ENCODE measurements around the gene ARMC5. TPM values are rescaled to one million over a fixed set of nuclear protein-coding genes. Genes with fewer than 3 reads are reported as not detected.

ARMC5 gene
- total RNA-seq, 4 donors from 2014 or later = 2.5 to 7.7 (median 4.4) TPM

GRCh38 chr16:31427441-31428278, 31.6 kb upstream of the ARMC5 start:
- no peak for TF ChIP-seq CTCF (IDR thresholded peaks at IDR 0.05; ENCODE audit: low read depth)

GRCh38 chr16:31428279-31428597, 31.1 kb upstream of the ARMC5 start, which contains the start of gene COX6A2:
Gene COX6A2, minus strand, starts transcription at chr16:31428360. Its CDS starts 35 bp downstream, at chr16:31428325.
- no peak for TF ChIP-seq CTCF (IDR thresholded peaks at IDR 0.05; ENCODE audit: low read depth)

- no peak for TF ChIP-seq CTCF (IDR thresholded peaks at IDR 0.05; ENCODE audit: low read depth)
Observed at GRCh38 chr16:31428638-31429247, 30.6 kb upstream of the ARMC5 start.

GRCh38 chr16:31429314-31429713, 30.0 kb upstream of the ARMC5 start:
- TF ChIP-seq CTCF (IDR thresholded peaks at IDR 0.05; ENCODE audit: low read depth) = no peak

GRCh38 chr16:31429796-31430195, 29.5 kb upstream of the ARMC5 start:
- TF ChIP-seq CTCF (IDR thresholded peaks at IDR 0.05; ENCODE audit: low read depth) = no peak

GRCh38 chr16:31430380-31431052, 28.8 kb upstream of the ARMC5 start:
- no peak for TF ChIP-seq CTCF (IDR thresholded peaks at IDR 0.05; ENCODE audit: low read depth)
